Fibroblast of upper back skin (primary cell): ENCODE data around the gene CBARP.
A peak's percentile ranks its signal among the peaks of the same experiment; 100 is the strongest.

Source experiments
- DNase-seq: peaks from one replicate; pipeline ENCODE4 v3.0.0-alpha.2; 2013

The CBARP gene

GRCh38 chr19:1238369-1239303 lies 831 bp upstream of the CBARP start:
- DNase-seq: no peak

DNA sequence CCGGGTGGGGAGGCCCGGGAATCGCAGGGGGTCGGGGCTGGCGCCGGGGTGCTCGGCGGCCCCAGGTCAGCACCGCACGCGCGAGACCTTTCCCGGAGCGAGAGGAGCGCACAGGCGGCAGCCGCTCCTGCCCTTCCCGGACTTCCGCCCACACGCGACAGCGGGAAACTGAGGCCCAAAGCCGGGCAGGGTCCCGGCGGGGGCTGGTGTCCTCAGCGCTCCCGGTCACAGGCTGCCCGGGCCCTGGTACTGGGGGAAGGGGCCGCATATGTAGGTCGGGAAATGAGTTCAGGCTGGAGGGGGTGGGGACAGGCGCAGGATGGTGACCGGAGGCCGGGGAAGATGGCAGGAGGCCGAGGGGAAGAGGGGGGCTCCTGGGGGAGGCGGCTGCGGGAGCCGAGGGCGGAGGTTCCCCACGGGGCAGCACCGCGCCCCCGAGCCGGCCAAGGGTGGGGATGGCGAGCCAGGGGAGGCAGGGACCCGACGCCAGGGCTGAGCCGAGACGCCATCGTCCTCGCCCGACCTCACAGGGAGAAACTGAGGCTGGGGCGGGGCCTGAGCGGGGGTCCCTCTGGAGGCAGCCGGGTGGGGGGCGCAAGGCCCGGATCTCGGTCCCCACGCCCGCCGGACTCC lies 662 bp downstream of the CBARP start:
- DNase-seq: no peak

GRCh38 chr19:1236576-1236975 lies 1.2 kb downstream of the CBARP start:
- DNase-seq: no peak

DNA sequence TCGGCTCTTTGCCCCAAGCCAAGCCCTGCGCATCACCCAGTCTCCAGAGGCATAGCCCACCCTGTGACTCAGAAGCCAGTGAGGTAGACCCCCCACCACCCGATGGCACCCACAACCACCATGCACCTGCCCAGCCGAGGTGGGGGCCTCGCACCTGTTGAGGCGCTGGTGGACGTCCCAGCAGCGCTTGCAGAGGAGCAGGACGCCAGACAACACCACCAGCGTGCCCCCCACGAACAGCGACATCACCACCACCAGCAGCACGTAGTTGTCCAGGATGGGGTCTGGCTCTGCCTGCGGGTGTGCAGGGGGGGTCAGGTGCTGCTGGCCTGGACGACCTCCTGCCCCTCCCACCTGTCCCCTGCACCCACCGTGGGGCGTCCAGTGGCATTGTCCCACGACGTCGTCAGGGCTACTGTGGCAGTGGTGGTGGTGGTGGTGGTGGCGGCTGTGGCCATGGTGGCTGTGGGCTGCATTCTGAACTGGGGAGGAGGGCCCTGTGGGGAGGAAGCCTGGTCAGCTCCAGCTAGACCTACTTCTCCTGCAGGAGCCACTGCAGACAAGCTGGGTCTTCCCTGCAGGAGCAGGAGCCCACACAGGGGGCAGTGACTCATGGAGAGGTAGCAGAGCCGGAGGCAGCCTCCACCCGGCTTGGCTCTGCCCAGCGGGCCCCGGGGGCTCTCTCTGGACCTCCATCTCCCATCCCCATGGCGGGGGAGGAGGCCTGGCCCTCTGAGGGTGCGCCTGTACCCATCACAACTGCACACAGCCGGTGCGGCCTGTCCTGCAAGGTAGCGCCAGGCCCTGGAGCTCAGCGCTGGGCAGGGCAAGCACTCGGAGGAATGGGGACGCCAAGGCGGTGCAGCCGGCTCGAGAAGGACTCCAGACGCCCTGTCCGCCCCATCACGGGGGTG lies 1.9 kb downstream of the CBARP start:
- DNase-seq: peak; percentile 47

DNA sequence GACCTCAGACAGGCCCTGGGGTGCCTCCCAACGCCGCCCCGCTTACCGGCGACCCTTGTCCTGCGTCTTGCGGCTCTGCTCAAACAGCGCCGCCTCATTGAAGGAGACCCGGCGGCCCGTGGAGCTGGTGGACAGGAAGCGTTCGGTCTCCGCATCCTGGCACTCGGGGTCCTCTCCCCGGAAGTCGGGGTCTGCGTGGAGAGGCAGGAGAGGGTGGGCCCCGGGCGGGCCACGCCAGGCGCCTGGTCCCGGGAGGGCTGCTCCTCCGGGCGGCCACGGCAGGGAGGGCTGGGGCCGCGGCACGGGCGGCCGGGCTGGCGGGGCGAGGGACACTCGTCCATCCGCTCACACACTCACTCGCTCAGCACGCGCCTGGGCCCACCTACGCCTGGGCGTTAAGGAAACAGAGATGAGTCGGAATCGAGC lies 2.8 kb downstream of the CBARP start:
- no peak for DNase-seq

GRCh38 chr19:1234051-1234954 lies 3.5 kb downstream of the CBARP start:
- DNase-seq: no peak

GRCh38 chr19:1233115-1233667 lies 4.6 kb downstream of the CBARP start:
- no peak for DNase-seq

GRCh38 chr19:1232652-1233072 lies 5.1 kb downstream of the CBARP start:
- peak; percentile 59 for DNase-seq

- no peak for DNase-seq
Measured at GRCh38 chr19:1231729-1232637, 5.8 kb downstream of the CBARP start.

DNA sequence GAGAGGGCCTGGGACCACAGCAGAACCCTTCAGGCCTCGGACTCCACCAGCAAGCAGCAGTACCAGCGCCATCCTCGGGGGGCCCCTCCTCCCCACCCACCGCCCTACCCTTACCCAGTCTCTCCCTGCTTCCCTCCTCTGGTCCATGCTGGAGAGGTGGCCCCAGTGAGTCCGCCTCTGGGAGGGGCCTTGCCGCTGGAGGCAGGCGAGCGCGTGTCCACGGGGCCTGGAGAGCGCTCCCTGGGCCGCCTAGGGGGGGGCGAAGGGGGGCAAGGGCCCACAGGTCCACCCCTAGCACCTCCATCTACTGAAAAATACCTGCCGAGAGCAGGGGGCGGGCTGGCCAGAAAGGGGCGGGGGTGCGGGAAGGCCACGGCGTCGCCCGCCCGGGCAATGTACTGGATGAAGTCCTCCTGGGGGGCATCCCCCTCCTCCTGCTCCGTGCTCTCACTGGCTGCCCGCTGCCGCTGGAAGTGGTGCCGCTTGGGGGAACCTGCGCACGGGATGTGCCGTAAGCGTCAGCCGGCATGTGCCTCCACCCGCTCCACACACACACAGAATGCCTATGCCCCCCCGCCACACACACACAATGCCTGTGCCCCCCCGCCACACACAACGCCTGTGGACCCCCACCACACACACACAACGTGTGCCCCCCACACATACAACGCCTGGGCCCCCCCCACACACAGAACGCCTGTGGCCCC lies 6.9 kb downstream of the CBARP start:
- DNase-seq: no peak

DNA sequence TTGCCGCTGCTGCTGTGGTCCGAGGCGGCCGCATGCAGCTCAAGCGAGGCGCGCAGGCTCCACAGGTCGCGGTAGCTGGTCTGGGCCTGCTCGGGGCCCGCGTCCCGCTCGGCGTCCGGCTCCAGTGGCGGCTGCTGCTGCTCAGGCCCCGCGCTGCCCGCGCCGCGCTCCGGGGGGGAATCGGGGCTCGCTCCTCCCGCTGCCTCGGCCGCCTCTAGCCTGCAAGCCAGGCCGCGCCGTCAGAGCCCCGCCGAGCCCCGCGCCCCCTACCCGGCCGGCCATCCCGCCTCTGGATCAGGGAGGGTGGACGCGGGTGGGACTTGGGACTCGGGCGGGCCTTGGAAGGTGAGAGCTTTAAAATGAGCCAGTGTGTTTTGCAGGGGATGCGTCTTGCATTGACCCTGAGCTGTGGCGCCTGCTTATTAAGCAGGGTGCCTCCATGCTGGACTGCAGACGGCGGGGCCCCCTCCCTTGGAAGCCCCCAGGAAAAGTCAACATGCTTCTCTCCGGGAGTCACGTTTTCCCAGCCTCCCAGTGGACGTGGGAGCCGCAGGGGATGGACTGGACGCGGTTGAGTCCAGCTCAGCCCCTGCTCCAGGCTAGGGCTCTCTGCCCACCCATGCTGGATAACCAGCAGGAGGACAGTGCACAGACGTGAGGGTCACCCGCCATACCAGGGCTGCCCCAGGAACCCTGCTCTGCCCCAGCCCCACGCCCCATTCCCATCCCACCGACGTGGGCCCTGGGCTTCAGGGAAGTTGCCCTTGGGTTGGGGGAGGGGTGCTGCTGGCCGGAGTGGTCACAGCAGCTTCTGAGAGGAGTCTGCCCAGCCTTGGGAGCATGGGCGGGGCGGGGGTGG lies 7.7 kb downstream of the CBARP start:
- DNase-seq: no peak

- no peak for DNase-seq
Measured at GRCh38 chr19:1229056-1229923, 8.5 kb downstream of the CBARP start.

DNA sequence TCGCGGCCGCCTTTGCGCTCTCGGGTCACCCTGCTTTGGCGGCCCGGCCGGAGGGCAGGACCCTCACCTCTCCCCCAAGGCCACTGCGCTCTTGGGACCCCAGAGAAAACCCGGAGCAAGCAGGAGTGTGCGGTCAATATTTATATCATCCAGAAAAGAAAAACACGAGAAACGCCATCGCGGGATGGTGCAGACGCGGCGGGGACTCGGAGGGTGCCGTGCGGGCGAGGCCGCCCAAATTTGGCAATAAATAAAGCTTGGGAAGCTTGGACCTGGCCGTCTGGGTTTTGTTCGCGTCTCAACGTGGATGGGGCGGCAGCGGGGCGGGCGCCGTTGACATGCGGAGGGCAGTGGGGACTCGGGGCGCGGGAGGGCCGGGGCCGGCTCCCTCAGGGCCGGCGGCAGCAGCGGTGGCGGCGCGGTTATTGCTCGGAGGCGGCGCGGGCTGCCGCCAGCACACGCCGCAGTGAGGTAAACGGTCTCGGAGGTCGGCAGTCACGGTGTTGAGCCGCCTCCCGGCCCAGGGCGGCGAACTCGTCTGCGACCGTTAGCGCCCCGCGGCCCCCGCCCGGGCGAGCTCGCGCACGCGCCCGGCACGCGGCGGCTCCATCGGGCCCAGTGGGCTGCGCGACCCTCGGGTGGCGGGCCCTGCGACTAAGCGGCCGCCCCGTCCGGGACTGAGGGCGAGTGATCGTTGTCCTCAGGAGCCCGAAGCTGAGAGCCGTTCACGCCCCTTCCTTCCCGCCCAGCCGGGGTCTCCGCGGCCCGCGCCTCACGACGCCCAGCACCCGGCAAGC lies 9.4 kb downstream of the CBARP start:
- DNase-seq: no peak

DNA sequence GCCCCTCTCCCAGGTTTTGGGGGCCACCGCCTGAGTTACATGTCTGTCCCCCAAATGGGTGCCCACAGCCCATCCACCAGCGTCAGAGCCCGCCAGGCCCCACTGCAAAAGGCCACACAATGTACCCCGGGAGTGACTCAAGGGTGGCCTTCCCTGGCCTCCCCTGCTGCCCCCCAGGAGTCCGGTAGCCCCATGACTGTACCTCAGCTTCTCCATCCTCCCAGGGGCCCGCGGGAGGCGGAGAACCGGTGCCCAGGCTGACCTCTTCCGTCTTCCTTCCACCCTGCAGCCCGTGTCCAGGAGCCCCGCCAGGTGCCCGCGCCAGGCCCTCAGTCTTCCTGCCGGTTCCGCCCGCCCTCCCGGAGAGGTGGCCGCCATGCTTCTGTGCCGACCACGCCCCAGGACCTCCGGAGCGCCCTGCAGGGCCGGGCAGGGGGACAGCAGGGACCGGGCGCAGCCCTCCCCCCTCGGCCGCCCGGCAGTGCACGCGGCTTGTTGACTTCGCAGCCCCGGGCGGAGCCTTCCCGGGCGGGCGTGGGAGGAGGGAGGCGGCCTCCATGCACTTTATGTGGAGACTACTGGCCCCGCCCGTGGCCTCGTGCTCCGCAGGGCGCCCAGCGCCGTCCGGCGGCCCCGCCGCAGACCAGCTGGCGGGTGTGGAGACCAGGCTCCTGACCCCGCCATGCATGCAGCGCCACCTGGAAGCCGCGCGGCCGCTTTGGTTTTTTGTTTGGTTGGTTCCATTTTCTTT lies 10.3 kb downstream of the CBARP start:
- no peak for DNase-seq

- no peak for DNase-seq
Measured at GRCh38 chr19:1226522-1227303, 11.1 kb downstream of the CBARP start.

GRCh38 chr19:1226227-1226518 lies 11.6 kb downstream of the CBARP start:
- DNase-seq: no peak
